NCI-H748 treated with DMSO at 0.1 percent for 48 hours (cell line): ENCODE data around the gene SYNPR.
A peak's percentile ranks its signal among the peaks of the same experiment; 100 is the strongest.

ENCODE experiments used
- DNase-seq: peaks from one replicate; lab custom pipeline; 2025; lab: John Stamatoyannopoulos, UW

SYNPR gene

GRCh38 chr3:63555767-63556166, 277.7 kb downstream of the SYNPR start:
- DNase-seq: no peak

GRCh38 chr3:63556401-63556800, 278.3 kb downstream of the SYNPR start:
- DNase-seq: no peak

GRCh38 chr3:63557912-63558311, 279.8 kb downstream of the SYNPR start:
- DNase-seq: no peak

GRCh38 chr3:63559884-63560283, 281.8 kb downstream of the SYNPR start:
- DNase-seq: no peak

GRCh38 chr3:63561879-63562278, 283.8 kb downstream of the SYNPR start:
- no peak for DNase-seq

GRCh38 chr3:63562323-63562722, 284.2 kb downstream of the SYNPR start:
- DNase-seq: no peak

- DNase-seq: no peak
These were observed 285.5 kb downstream of the SYNPR start for GRCh38 chr3:63563572-63563971.

GRCh38 chr3:63565220-63565619, 287.1 kb downstream of the SYNPR start:
- DNase-seq: no peak

- no peak for DNase-seq
These were observed 293.6 kb downstream of the SYNPR start for GRCh38 chr3:63571682-63572081.

- peak; percentile 97 for DNase-seq
These were observed 298.7 kb downstream of the SYNPR start for GRCh38 chr3:63576846-63577245.

- no peak for DNase-seq
These were observed 300.8 kb downstream of the SYNPR start for GRCh38 chr3:63578858-63579257.

GRCh38 chr3:63580151-63580550, 302.0 kb downstream of the SYNPR start:
- no peak for DNase-seq

GRCh38 chr3:63582943-63583500, 304.9 kb downstream of the SYNPR start:
- no peak for DNase-seq

- DNase-seq: no peak
These were observed 306.6 kb downstream of the SYNPR start for GRCh38 chr3:63584681-63585080.

GRCh38 chr3:63585927-63586326, 307.8 kb downstream of the SYNPR start:
- DNase-seq: no peak

- DNase-seq: no peak
These were observed 310.8 kb downstream of the SYNPR start for GRCh38 chr3:63588895-63589294.

- DNase-seq: no peak
These were observed 315.7 kb downstream of the SYNPR start for GRCh38 chr3:63593779-63594178.

GRCh38 chr3:63595221-63595620, 317.1 kb downstream of the SYNPR start:
- no peak for DNase-seq

GRCh38 chr3:63597019-63597418, 318.9 kb downstream of the SYNPR start:
- no peak for DNase-seq

GRCh38 chr3:63607716-63608115, 329.6 kb downstream of the SYNPR start:
- DNase-seq: no peak

GRCh38 chr3:63609408-63609807, 331.3 kb downstream of the SYNPR start:
- DNase-seq: no peak

GRCh38 chr3:63609834-63610233, 331.7 kb downstream of the SYNPR start:
- no peak for DNase-seq

GRCh38 chr3:63611382-63611781, 333.3 kb downstream of the SYNPR start:
- no peak for DNase-seq

- no peak for DNase-seq
These were observed 335.5 kb downstream of the SYNPR start for GRCh38 chr3:63613561-63613960.

GRCh38 chr3:63617391-63617790, 339.3 kb downstream of the SYNPR start:
- no peak for DNase-seq
